H1 (cell line): Measurements from ENCODE around the gene HOXB5. TPM values are rescaled to one million over a fixed set of nuclear protein-coding genes. Genes with fewer than 3 reads are reported as not detected.

ENCODE experiments used
- CTCF ChIA-PET: fragments of 300-600 bp; sonication (Branson Sonifier 250); formaldehyde crosslinking; loops from one replicate; lab custom pipeline; 2021; ENCODE audit not compliant: partially characterized antibody; lab: Charles Lee
- POLR2A ChIA-PET: fragments of 300-600 bp; sonication (Branson Sonifier 250); formaldehyde crosslinking; loops from one replicate; lab custom pipeline; 2021; ENCODE audit warnings: inconsistent platforms; ENCODE audit not compliant: partially characterized antibody; lab: Charles Lee
- DNase-seq, 2 experiments: peaks; one replicate each; pipeline versions ENCODE4 v3.0.0 to v3.0.0-alpha.2; 2010 to 2022; ENCODE audit warnings: low spot score in 2 of 2, low read depth in 1 of 2, mixed read lengths in 1 of 2
- FAIRE-seq: peaks from 2 replicates; lab custom pipeline; 2011; peaks lifted over from hg19 to GRCh38; lab: Jason Lieb, UNC
- H2AFZ ChIP-seq: 2 replicates; pipeline ENCODE4 v1.8.1; 2012; ENCODE audit warnings: low read length, inconsistent platforms
- H2AK5ac ChIP-seq: 2 replicates; pipeline ENCODE4 v1.6.1; 2013; ENCODE audit warnings: low read depth, low read length
- H2BK120ac ChIP-seq: replicated peaks from 2 replicates; pipeline ENCODE3; 2013; ENCODE audit warnings: low read depth, low read length, inconsistent platforms
- H2BK12ac ChIP-seq: 2 replicates; pipeline ENCODE4 v1.6.1; 2013; ENCODE audit warnings: low read depth, low read length
- H2BK15ac ChIP-seq: 2 replicates; pipeline ENCODE4 v1.6.1; 2013; ENCODE audit warnings: low read length
- H2BK20ac ChIP-seq: 2 replicates; pipeline ENCODE4 v1.6.1; 2013; ENCODE audit warnings: low read length
- H2BK5ac ChIP-seq: 2 replicates; pipeline ENCODE4 v1.6.1; 2013; ENCODE audit warnings: low read depth, low read length
- H3K14ac ChIP-seq: 2 replicates; pipeline ENCODE4 v1.6.1; 2013; ENCODE audit warnings: inconsistent platforms; ENCODE audit not compliant: insufficient read length
- H3K18ac ChIP-seq: 2 replicates; pipeline ENCODE4 v1.6.1; 2013; ENCODE audit warnings: low read length; ENCODE audit errors: extremely low read depth
- H3K23ac ChIP-seq: 2 replicates; pipeline ENCODE4 v1.6.1; 2013; ENCODE audit warnings: inconsistent platforms; ENCODE audit not compliant: insufficient read length
- H3K23me2 ChIP-seq: 2 replicates; pipeline ENCODE4 v1.6.1; 2013; ENCODE audit warnings: low read depth, low read length
- H3K27ac ChIP-seq: 2 replicates; pipeline ENCODE4 v1.6.1; 2011; ENCODE audit warnings: low read depth, low read length, inconsistent platforms
- H3K27me3 ChIP-seq, 4 experiments: replicated peaks in 1 of 4; 1 replicate in 1 of 4; 2 replicates in 3 of 4; pipeline versions ENCODE4 v1.6.1 to v1.8.1; 2011 to 2013; ENCODE audit warnings: low read length in 3 of 4, mild to moderate bottlenecking in 3 of 4, inconsistent platforms in 2 of 4, mixed read lengths in 2 of 4, moderate library complexity in 1 of 4; ENCODE audit not compliant: control insufficient read depth in 3 of 4, insufficient read depth in 3 of 4; ENCODE audit errors: extremely low read depth in 1 of 4
- H3K36me3 ChIP-seq, 4 experiments: 2 replicates each; pipeline versions ENCODE4 v1.6.1 to v1.8.1; 2011 to 2013; ENCODE audit warnings: mild to moderate bottlenecking in 4 of 4, low read length in 3 of 4, moderate library complexity in 2 of 4, control low read depth in 1 of 4, inconsistent platforms in 1 of 4; ENCODE audit not compliant: insufficient read depth in 4 of 4, control insufficient read depth in 2 of 4
- H3K4ac ChIP-seq: replicated peaks from 2 replicates; pipeline ENCODE3; 2013; ENCODE audit warnings: low read length, low read depth, mixed read lengths, inconsistent platforms; ENCODE audit not compliant: insufficient read length
- H3K4me1 ChIP-seq, 4 experiments: replicated peaks in 1 of 4; 1 replicate in 1 of 4; 2 replicates in 3 of 4; pipeline versions ENCODE4 v1.6.1 to v1.8.1; 2011 to 2013; ENCODE audit warnings: low read length in 3 of 4, inconsistent platforms in 2 of 4, mixed read lengths in 1 of 4; ENCODE audit not compliant: insufficient read depth in 4 of 4, control insufficient read depth in 3 of 4
- H3K4me2 ChIP-seq, 2 experiments: 2 replicates each; pipeline versions ENCODE4 v1.6.1 to v1.8.1; 2011 to 2013; ENCODE audit warnings: low read depth in 2 of 2, low read length in 2 of 2, control low read depth in 1 of 2, inconsistent platforms in 1 of 2, mild to moderate bottlenecking in 1 of 2; ENCODE audit not compliant: insufficient read depth in 1 of 2
- H3K4me3 ChIP-seq, 4 experiments: fragments of 200-600, 300-600 bp in 1 of 4; sonication (generic), shearing (Covaris generic), sonication (Bioruptor Twin) in 1 of 4; 2 replicates each; pipeline versions ENCODE4 v1.5.1 to v1.8.1; 2011 to 2016; ENCODE audit warnings: low read length in 4 of 4, low read depth in 3 of 4, control low read depth in 2 of 4, inconsistent platforms in 2 of 4, mild to moderate bottlenecking in 2 of 4, mixed read lengths in 1 of 4, moderate library complexity in 1 of 4; ENCODE audit not compliant: insufficient read depth in 2 of 4; ENCODE audit errors: extremely low read depth in 1 of 4
- H3K56ac ChIP-seq: replicated peaks from 2 replicates; pipeline ENCODE3; 2013; ENCODE audit warnings: low read depth, mild to moderate bottlenecking, mixed read lengths, low read length, inconsistent platforms; ENCODE audit not compliant: insufficient read length
- H3K79me1 ChIP-seq: 2 replicates; pipeline ENCODE4 v1.6.1; 2013; ENCODE audit warnings: low read depth, low read length, control low read depth
- H3K79me2 ChIP-seq, 2 experiments: 2 replicates each; pipeline versions ENCODE4 v1.6.1 to v1.8.1; 2012 to 2013; ENCODE audit warnings: low read length in 2 of 2, mild to moderate bottlenecking in 2 of 2, inconsistent platforms in 1 of 2; ENCODE audit not compliant: insufficient read depth in 2 of 2, control insufficient read depth in 1 of 2
- H3K9ac ChIP-seq, 4 experiments: replicated peaks in 1 of 4; 1 replicate in 1 of 4; 2 replicates in 3 of 4; pipeline versions ENCODE4 v1.6.1 to v1.8.1; 2011 to 2013; ENCODE audit warnings: low read depth in 3 of 4, low read length in 3 of 4, control low read depth in 2 of 4, mild to moderate bottlenecking in 2 of 4, moderate library complexity in 2 of 4, inconsistent platforms in 1 of 4; ENCODE audit errors: extremely low read depth in 1 of 4
- H3K9me3 ChIP-seq, 2 experiments: 2 replicates each; pipeline versions ENCODE4 v1.6.1 to v1.8.1; 2012 to 2013; ENCODE audit warnings: mild to moderate bottlenecking in 2 of 2, moderate library complexity in 2 of 2, control low read depth in 1 of 2, inconsistent platforms in 1 of 2, low read depth in 1 of 2, low read length in 1 of 2, mixed read lengths in 1 of 2; ENCODE audit not compliant: insufficient read depth in 2 of 2
- H4K20me1 ChIP-seq, 2 experiments: replicated peaks in 1 of 2; 2 replicates each; pipeline versions ENCODE3 to v1.8.1; 2011 to 2013; ENCODE audit warnings: inconsistent platforms in 2 of 2, low read length in 2 of 2, mild to moderate bottlenecking in 1 of 2; ENCODE audit not compliant: insufficient read depth in 2 of 2, control insufficient read depth in 1 of 2
- H4K5ac ChIP-seq: 2 replicates; pipeline ENCODE4 v1.6.1; 2013; ENCODE audit warnings: low read length, low read depth, mixed read lengths, inconsistent platforms; ENCODE audit not compliant: insufficient read length
- H4K8ac ChIP-seq: 2 replicates; pipeline ENCODE4 v1.8.0; 2013; ENCODE audit warnings: mild to moderate bottlenecking, moderate library complexity, low read length, inconsistent platforms; ENCODE audit not compliant: insufficient read depth; ENCODE audit errors: extremely low read depth
- H4K91ac ChIP-seq: replicated peaks from 2 replicates; pipeline ENCODE3; 2013; ENCODE audit warnings: low read length, mixed read lengths, inconsistent platforms; ENCODE audit not compliant: insufficient read length
- ATF3 ChIP-seq: IDR thresholded peaks from 2 replicates; pipeline ENCODE4 v1.6.1; 2011; ENCODE audit warnings: low read depth, mild to moderate bottlenecking, low read length; ENCODE audit not compliant: insufficient read depth
- EZH2 ChIP-seq: fragments of 200-600 bp; sonication (generic); IDR thresholded peaks from 2 replicates; pipeline ENCODE4 v1.7.1; 2012; ENCODE audit warnings: low read depth, mild to moderate bottlenecking, moderate library complexity, low read length, inconsistent platforms; ENCODE audit not compliant: severe bottlenecking
- HDAC2 ChIP-seq, 2 experiments: fragments of 300-600 bp in 1 of 2; sonication (generic) in 1 of 2; IDR thresholded peaks; 2 replicates each; pipeline ENCODE4 v1.6.1; 2011 to 2012; ENCODE audit warnings: low read depth in 2 of 2, low read length in 2 of 2, mild to moderate bottlenecking in 2 of 2, moderate library complexity in 2 of 2, borderline replicate concordance in 1 of 2, inconsistent platforms in 1 of 2
- NANOG ChIP-seq: IDR thresholded peaks from 2 replicates; pipeline ENCODE4 v1.6.1; 2011; ENCODE audit warnings: low read length, low read depth, mild to moderate bottlenecking, inconsistent platforms; ENCODE audit not compliant: insufficient read depth, poor library complexity, severe bottlenecking
- POLR2A ChIP-seq, 2 experiments: IDR thresholded peaks; 1 replicate in 1 of 2; 2 replicates in 1 of 2; pipeline ENCODE4 v1.6.1; 2011; ENCODE audit warnings: low read depth in 2 of 2, low read length in 2 of 2, mild to moderate bottlenecking in 2 of 2; ENCODE audit errors: control extremely low read depth in 1 of 2
- POU5F1 ChIP-seq: IDR thresholded peaks from 2 replicates; pipeline ENCODE4 v1.6.1; 2011; ENCODE audit warnings: low read depth, mild to moderate bottlenecking, low read length, moderate library complexity
- RNF2 ChIP-seq: fragments of 200-900, 300-1000 bp; sonication (generic); IDR thresholded peaks from 2 replicates; pipeline ENCODE4 v1.7.1; 2016; ENCODE audit warnings: borderline replicate concordance, low read depth, mild to moderate bottlenecking, antibody characterized with exemption, low read length; ENCODE audit not compliant: poor library complexity, severe bottlenecking; ENCODE audit errors: missing control alignments
- SAP30 ChIP-seq: fragments of 300-600 bp; sonication (generic); IDR thresholded peaks from 2 replicates; pipeline ENCODE4 v1.7.1; 2012; ENCODE audit warnings: low read length, moderate library complexity, mild to moderate bottlenecking, inconsistent platforms; ENCODE audit not compliant: insufficient read depth, insufficient replicate concordance
- SUZ12 ChIP-seq: fragments of 200-600 bp; sonication (generic); IDR thresholded peaks from 2 replicates; pipeline ENCODE4 v1.6.1; 2012; ENCODE audit warnings: mild to moderate bottlenecking, inconsistent platforms, low read length, moderate library complexity, mixed read lengths
- WGBS, 2 experiments: shearing (Covaris generic) in 1 of 2; methylation state at CpG; one replicate each; pipeline versions ENCODE4 v1.1.6 to v1.1.7; 2013 to 2015; ENCODE audit warnings: low lambda C conversion rate in 2 of 2, mixed read lengths in 2 of 2, inconsistent platforms in 1 of 2, low coverage in 1 of 2, missing lambda C conversion rate in 1 of 2; ENCODE audit not compliant: insufficient replicate concordance in 2 of 2, insufficient coverage in 1 of 2, insufficient read length in 1 of 2; ENCODE audit errors: extremely low coverage in 1 of 2, missing lambda C conversion rate in 1 of 2; 5-methylcytosine and 5-hydroxymethylcytosine counted together
- polyA plus RNA-seq, 7 experiments: library from polyadenylated mRNA; depleted of rRNA in 3 of 7; stranded (reverse) in 5 of 7; unstranded in 2 of 7; fragments of >200 nt in 5 of 7; fragments of 200-250 nt in 2 of 7; gene quantifications; 1 replicate in 5 of 7; 2 replicates in 1 of 7; 4 replicates in 1 of 7; pipeline versions ENCODE4 v1.2.1 to v1.2.3, GENCODE V29; 2011 to 2013; ENCODE audit warnings: missing spikeins in 2 of 7, mixed read lengths in 2 of 7
- total RNA-seq: library from RNA; stranded (reverse); fragmentation: NEBNext Ultra II Directional; extraction: Animal tissue kit (Norgen Biotek cat#: 25700); gene quantifications from 2 replicates; pipeline ENCODE4 v1.2.1, GENCODE V29; 2021

The HOXB5 gene
- total and polyA plus RNA-seq, 2 of the 8 experiments (the other 6 are each of a cell fraction or from before 2014, with no cell fraction given): not detected

- ChIA-PET CTCF (interaction anchor here (0.6 to 2.0 kb wide), 8 partner anchors 9 to 447 kb away, joined by 3 to 6 read pairs (median 4); no protein-coding TSS in a partner anchor), POLR2A (interaction anchor here (2.0 kb wide), 1 partner anchor 49 kb away, joined by 4 read pairs; no protein-coding TSS in a partner anchor)
- Histone ChIP-seq H3K36me3 (peaks cover 0 to 18% (median 0%) of the 10 kb centered on the region in 4 experiments; a peak in 1 of 8 replicates), H3K4me1 (peaks cover 0 to 7% (median 4%) of the 10 kb centered on the region in 4 experiments; a peak in 5 of 7 replicates), H3K9ac (no peak overlapping the region), H2AFZ (no peak overlapping the region), H4K8ac (no peak overlapping the region), H2BK15ac (no peak overlapping the region), H3K23ac (no peak overlapping the region), H3K23me2 (peaks cover 2% of the 10 kb centered on the region; the same call in 1 of the 2 replicates), H2AK5ac (no peak overlapping the region), H3K79me1 (no peaks in the 10 kb centered on the region), H3K4me3 (no peak overlapping the region; a peak in 1 of 8 replicates), H2BK12ac (no peak overlapping the region), H3K9me3 (no peaks in the 10 kb centered on the region; a peak in 1 of 4 replicates), H3K27ac (no peak overlapping the region), H3K18ac (no peak overlapping the region), H4K91ac (no peak overlapping the region), H3K4me2 (no peak overlapping the region; a peak in 2 of 4 replicates), H2BK5ac (no peak overlapping the region), H2BK120ac (no peak overlapping the region), H4K5ac (no peak overlapping the region), H3K4ac (no peak overlapping the region), H3K14ac (no peak overlapping the region), H2BK20ac (no peak overlapping the region; the same call in 1 of the 2 replicates), H3K79me2 (no peaks in the 10 kb centered on the region), H3K27me3 (peaks cover 97 to 100% (median 99%) of the 10 kb centered on the region in 4 experiments), H4K20me1 (peaks cover 22 to 33% of the 10 kb centered on the region in 2 experiments), H3K56ac (no peak overlapping the region)
- DNase-seq (no peak), FAIRE-seq (no peak)
- TF ChIP-seq POU5F1 (no peak), SUZ12 (peak; percentile 88), HDAC2 (IDR thresholded peaks at IDR 0.05; ENCODE audit: borderline replicate concordance in 1 of 2, low read depth in 2 of 2, low read length in 2 of 2) (no peak), SAP30 (no peak), NANOG (no peak), EZH2 (peak; percentile 93), ATF3 (no peak), RNF2 (peak; percentile 78), POLR2A (IDR thresholded peaks at IDR 0.05; ENCODE audit: control extremely low read depth in 1 of 2, low read depth in 2 of 2, low read length in 2 of 2) (no peak)
- WGBS, 2 experiments: 5% methylated on average over 15 of the region's 15 CpGs; no CpG with 5 or more reads in 1 of the 2 experiments
These were observed 18.9 kb upstream of the HOXB5 start for GRCh38 chr17:48612456-48612853.
